GM18505 (cell line): ENCODE data around the gene KLK11.

Experiments
- ATAC-seq: cut with Tn5 transposase; IDR thresholded peaks from one replicate; pipeline ENCODE4 v1.9.1; 2021; ENCODE audit not compliant: unreplicated experiment
- POLR2A ChIP-seq: IDR thresholded peaks from 4 replicates; pipeline ENCODE4 v1.6.1; 2011; ENCODE audit warnings: borderline replicate concordance; ENCODE audit not compliant: insufficient read depth, insufficient read length; ENCODE audit errors: extremely low read depth

Gene KLK11

GRCh38 chr19:50979758-50980157, 46.7 kb downstream of the KLK11 start:
- no peak for TF ChIP-seq POLR2A
- ATAC-seq, result no peak

GRCh38 chr19:50978772-50979390, 47.5 kb downstream of the KLK11 start:
- TF ChIP-seq POLR2A, result no peak
- no peak for ATAC-seq

- no peak for ATAC-seq
- TF ChIP-seq POLR2A, result no peak
Measured at GRCh38 chr19:50977626-50978025, 48.8 kb downstream of the KLK11 start.

GRCh38 chr19:50975766-50976165, 50.6 kb downstream of the KLK11 start:
- ATAC-seq, result no peak
- no peak for TF ChIP-seq POLR2A

- ATAC-seq, result no peak
Measured at GRCh38 chr19:50974702-50975556, 51.5 kb downstream of the KLK11 start.

GRCh38 chr19:50972795-50973376, 53.5 kb downstream of the KLK11 start:
- ATAC-seq, result no peak
- TF ChIP-seq POLR2A, result no peak

More at GRCh38 chr19:50974702-50975556, 51.5 kb downstream of the KLK11 start:
- TF ChIP-seq POLR2A, result no peak
